Activated CD4-positive, alpha-beta T cell treated with anti-CD3 and anti-CD28 coated beads, Interleukin-10, Interleukin-2, amounts not matched to agents 100 ng/mL and 50 ng/mL, durations not matched to agents 16 hours and 8 hours (primary cell): ENCODE data around the gene COPZ1.
"Not testable (repeated sequence)": the region's sequence is repeated elsewhere in the genome, so short reads cannot be mapped to it uniquely, and the experiment has no call there.

Source experiments
- DNase-seq: peaks from one replicate; pipeline ENCODE4 v3.0.0-alpha.2; 2020

Gene COPZ1

DNA sequence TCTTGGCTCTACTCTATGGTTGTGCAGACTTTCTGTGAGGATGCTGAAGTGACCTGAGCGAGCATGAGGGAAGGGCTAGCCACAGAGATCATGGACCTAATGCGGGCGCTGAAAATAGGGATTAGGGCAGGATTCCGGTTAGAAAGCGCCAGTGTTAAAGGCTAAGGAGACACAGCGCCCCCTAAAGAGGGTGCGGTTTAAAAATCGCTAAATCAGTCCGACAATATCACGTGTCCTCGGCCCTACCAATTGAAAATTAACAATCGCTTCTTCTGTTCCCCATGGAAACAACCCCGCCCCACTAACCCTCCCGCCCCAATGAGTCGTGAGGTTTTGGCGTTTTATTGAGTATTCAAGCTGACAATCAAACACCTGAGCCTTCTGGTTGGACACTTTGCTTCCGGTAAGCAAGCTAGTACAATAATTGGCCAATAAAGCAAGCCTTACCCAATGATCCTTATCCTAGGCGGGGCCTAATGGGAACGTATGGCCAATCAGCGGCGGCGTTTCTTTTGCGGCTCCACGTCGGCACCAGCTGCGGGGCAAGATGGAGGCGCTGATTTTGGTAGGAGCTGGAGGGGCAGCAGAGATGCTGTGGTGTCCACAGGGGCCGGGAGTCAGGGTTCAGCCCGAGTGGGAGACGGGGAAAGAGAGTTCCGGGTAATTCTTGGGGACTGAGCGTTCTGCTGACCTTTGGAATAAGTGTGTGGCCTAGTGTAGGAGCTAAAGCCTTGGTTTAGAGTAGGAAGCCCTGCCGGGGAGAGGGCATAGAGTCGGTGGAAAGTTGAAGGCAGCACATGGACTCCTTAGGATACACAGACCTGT lies at the start of gene COPZ1:
TSS of gene COPZ1 (plus strand) at position 515 of the 825 bp plus-strand sequence. CDS start at position 548, 33 bp downstream.
- peak; percentile 99 for DNase-seq

DNA sequence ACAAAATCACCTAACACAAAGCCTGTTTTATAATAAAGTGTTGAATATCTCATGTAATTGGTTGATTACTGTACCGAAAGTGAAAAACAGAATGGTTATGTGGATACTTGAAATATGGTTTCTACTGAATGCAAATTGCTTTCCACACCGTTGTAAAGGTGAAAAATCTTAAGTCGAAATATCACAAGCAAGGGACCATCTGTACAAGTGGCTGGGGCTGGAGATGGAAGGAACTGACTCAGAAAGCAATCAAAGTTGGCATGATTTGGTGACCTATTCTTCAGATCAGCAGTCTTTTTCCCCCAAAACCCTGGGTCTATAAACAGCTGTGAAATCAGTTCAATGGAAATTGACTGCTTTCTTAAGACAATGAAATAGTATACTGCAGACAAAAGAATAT lies 48.6 kb upstream of the COPZ1 start:
- no peak for DNase-seq

DNA sequence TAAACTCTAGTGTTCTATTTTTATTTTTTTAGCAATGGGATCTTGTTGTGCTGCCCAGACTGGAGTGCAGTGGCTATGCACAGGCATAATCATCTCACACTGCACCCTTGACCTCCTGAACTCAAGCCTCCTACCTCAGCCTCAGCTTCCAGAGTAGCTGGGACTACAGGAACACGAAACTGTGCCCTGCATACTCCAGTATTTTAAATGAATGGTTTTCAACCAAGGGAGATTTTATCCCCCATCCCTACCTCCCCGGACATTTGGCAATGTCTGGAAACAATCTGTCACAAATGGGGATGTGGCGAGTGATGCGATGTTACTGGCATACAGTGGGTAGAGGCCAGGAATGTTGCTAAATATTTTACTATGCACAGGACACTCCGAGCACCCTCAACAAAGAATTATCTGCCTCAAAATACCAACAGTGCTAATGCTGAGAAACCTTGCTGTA lies 47.1 kb upstream of the COPZ1 start:
- no peak for DNase-seq

- no peak for DNase-seq
Observed at GRCh38 chr12:54279227-54279631, 45.7 kb upstream of the COPZ1 start.

DNA sequence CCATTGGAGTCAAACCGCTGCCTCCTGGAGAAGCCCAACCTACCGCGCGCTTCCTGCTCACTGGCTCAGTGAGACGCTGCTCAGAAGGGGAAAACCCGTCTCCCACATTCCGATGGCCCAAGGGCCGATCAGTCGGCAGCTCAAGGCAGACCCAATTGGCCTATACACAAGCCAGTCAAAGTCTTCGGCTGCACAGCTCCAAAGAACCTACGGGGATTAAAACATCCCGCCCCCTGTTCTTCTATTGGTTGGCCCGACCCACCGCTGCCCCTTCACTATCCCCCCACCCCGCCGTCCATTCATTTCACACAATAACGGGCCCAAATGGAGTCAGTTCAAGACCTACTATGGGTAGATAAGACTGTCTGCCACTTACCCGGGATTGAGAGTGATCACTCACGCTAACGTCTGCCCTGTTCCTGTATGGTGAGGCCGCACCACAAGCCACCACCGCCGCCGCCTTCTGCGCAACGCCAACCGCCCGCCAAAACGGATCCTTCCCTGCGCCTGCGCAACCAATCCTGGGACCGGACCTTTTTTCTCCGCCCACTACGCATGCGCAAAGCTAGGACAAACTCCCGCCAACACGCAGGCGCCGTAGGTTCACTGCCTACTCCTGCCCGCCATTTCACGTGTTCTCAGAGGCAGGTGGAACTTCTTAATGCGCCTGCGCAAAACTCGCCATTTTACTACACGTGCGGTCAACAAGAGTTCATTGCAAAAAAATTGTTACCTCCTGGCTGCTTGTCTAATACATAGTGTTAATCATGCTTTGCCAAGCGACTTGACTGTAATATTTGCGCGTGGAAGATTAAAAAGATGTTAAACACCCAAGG lies 45.1 kb upstream of the COPZ1 start, which contains the start of gene CBX5:
TSS of gene CBX5 (minus strand) at position 491 of the 836 bp plus-strand sequence. CDS start 22,472 bp downstream, outside the sequence.
- DNase-seq: peak; percentile 100

- DNase-seq: peak; percentile 99
Observed at GRCh38 chr12:54280468-54281260, 44.3 kb upstream of the COPZ1 start, which contains the start of gene HNRNPA1. HNRNPA1 (plus strand) TSS chr12:54280726; CDS start chr12:54280808, 82 bp downstream.

- DNase-seq: not testable (repeated sequence)
Observed at GRCh38 chr12:54281261-54281638, 43.7 kb upstream of the COPZ1 start.

GRCh38 chr12:54281694-54282093 lies 43.2 kb upstream of the COPZ1 start:
- not testable (repeated sequence) for DNase-seq

GRCh38 chr12:54282949-54283593 lies 41.9 kb upstream of the COPZ1 start:
- no peak for DNase-seq

GRCh38 chr12:54284070-54284780 lies 40.7 kb upstream of the COPZ1 start:
- DNase-seq: not testable (repeated sequence)

- DNase-seq: no peak
Observed at GRCh38 chr12:54285150-54286041, 39.5 kb upstream of the COPZ1 start.

DNA sequence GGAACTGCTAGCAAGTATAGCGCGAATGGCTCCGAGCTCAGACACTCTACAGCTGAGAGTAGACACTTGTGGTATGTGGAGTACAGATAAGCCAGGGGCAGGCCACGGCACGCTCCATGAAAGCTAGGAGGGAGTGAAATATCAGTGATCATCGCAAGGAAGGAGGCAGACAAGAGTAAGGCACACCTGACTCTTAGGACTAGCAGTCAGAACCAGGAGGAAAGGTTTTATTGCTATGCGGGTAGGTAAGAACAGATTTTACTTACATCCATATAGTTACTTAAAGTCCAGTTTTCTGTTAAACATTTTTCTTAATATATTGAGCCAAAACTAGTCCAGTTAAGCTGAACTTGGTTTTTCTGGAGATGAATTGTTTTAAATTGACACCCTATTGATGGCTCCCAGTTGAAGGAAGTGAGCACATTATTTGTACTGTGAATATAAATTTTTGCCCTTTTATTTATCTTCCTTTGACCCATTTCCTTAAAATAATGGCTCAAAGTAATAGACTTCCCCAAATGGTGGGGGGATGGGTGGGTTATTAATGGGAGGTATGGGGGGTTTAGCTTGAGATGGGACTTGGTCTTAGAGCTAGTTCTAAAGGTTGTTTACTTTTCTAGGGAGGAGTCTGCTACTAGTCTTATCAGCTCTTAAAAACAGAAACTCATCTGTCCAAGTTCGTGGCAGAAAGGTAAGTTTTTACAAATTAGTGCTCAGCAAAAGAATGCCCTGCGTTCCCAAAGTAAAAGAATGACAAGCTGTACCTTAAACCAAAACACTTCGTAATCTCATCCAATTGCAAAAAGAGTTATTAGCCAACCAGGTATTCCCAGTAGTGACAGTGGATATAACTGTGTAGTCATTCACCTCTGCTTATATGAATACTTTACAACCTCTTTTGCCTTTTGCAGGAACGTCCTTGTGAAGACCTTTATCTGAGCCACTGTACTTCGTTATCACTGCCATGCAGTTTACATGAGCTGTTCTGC lies 38.6 kb upstream of the COPZ1 start:
- DNase-seq: no peak

GRCh38 chr12:54287261-54288157 lies 37.4 kb upstream of the COPZ1 start:
- no peak for DNase-seq

GRCh38 chr12:54292083-54292930 lies 32.6 kb upstream of the COPZ1 start:
- DNase-seq: no peak

- no peak for DNase-seq
Observed at GRCh38 chr12:54292931-54293241, 32.0 kb upstream of the COPZ1 start.

GRCh38 chr12:54294152-54294952 lies 30.6 kb upstream of the COPZ1 start:
- DNase-seq: peak; percentile 66
